ENCODE results near the gene CDNF.

DNA sequence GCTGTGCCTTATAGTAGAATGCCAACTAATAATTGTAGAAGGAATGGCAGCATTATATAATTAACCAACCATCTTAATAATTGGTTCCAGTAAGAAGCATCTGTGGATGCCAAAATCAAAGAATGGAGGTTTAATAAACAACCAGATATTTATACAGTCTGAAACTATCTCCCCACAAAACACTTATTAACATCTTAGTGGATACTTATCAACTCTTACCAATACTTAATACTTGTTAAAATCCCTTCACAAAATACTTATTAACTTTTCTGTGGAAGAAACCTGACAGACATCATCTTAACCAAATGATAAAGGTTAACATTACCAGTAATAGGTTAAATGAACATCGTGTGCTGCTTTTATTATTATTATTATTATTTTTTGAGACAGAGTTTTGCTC is 34.0 kb downstream of the CDNF start:
- TF ChIP-seq, protein P1, sequence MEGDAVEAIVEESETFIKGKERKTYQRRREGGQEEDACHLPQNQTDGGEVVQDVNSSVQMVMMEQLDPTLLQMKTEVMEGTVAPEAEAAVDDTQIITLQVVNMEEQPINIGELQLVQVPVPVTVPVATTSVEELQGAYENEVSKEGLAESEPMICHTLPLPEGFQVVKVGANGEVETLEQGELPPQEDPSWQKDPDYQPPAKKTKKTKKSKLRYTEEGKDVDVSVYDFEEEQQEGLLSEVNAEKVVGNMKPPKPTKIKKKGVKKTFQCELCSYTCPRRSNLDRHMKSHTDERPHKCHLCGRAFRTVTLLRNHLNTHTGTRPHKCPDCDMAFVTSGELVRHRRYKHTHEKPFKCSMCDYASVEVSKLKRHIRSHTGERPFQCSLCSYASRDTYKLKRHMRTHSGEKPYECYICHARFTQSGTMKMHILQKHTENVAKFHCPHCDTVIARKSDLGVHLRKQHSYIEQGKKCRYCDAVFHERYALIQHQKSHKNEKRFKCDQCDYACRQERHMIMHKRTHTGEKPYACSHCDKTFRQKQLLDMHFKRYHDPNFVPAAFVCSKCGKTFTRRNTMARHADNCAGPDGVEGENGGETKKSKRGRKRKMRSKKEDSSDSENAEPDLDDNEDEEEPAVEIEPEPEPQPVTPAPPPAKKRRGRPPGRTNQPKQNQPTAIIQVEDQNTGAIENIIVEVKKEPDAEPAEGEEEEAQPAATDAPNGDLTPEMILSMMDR (IDR thresholded peaks at IDR 0.05), result no peak
- TF ChIP-seq POLR2A (IDR thresholded peaks at IDR 0.05) (no peak), POLR2AphosphoS5 (IDR thresholded peaks at IDR 0.05) (no peak)
